ENCODE data around the gene PRADC1.

Gene PRADC1

GRCh38 chr2:73258913-73259215, 25.8 kb upstream of the PRADC1 start:
- no peak for DNase-seq (ENCODE audit: low read depth)

GRCh38 chr2:73258186-73258912, 25.3 kb upstream of the PRADC1 start:
- no peak for DNase-seq (ENCODE audit: low read depth)

GRCh38 chr2:73257425-73258125, 24.5 kb upstream of the PRADC1 start:
- DNase-seq (ENCODE audit: low read depth): no peak

GRCh38 chr2:73257021-73257420, 24.0 kb upstream of the PRADC1 start:
- no peak for DNase-seq (ENCODE audit: low read depth)

GRCh38 chr2:73256618-73256922, 23.5 kb upstream of the PRADC1 start:
- no peak for DNase-seq (ENCODE audit: low read depth)

GRCh38 chr2:73255907-73256617, 23.0 kb upstream of the PRADC1 start:
- no peak for DNase-seq (ENCODE audit: low read depth)

- DNase-seq (ENCODE audit: low read depth): no peak
Observed at GRCh38 chr2:73255007-73255644, 22.1 kb upstream of the PRADC1 start.

- no peak for DNase-seq (ENCODE audit: low read depth)
Observed at GRCh38 chr2:73254343-73255006, 21.4 kb upstream of the PRADC1 start.

GRCh38 chr2:73253901-73254300, 20.9 kb upstream of the PRADC1 start:
- no peak for DNase-seq (ENCODE audit: low read depth)

GRCh38 chr2:73253400-73253799, 20.4 kb upstream of the PRADC1 start:
- DNase-seq (ENCODE audit: low read depth): no peak

GRCh38 chr2:73252238-73253027, 19.4 kb upstream of the PRADC1 start:
- no peak for DNase-seq (ENCODE audit: low read depth)

- no peak for DNase-seq (ENCODE audit: low read depth)
Observed at GRCh38 chr2:73250872-73251846, 18.1 kb upstream of the PRADC1 start.

GRCh38 chr2:73249636-73250035, 16.6 kb upstream of the PRADC1 start:
- DNase-seq (ENCODE audit: low read depth): no peak

- no peak for DNase-seq (ENCODE audit: low read depth)
Observed at GRCh38 chr2:73246850-73247249, 13.8 kb upstream of the PRADC1 start.

- DNase-seq (ENCODE audit: low read depth): no peak
Observed at GRCh38 chr2:73244580-73244979, 11.5 kb upstream of the PRADC1 start.

- DNase-seq (ENCODE audit: low read depth): no peak
Observed at GRCh38 chr2:73243884-73244570, 11.0 kb upstream of the PRADC1 start.

GRCh38 chr2:73239776-73240175, 6.7 kb upstream of the PRADC1 start:
- no peak for DNase-seq (ENCODE audit: low read depth)

GRCh38 chr2:73238976-73239375, 5.9 kb upstream of the PRADC1 start:
- DNase-seq (ENCODE audit: low read depth): no peak

GRCh38 chr2:73238149-73238548, 5.1 kb upstream of the PRADC1 start:
- DNase-seq (ENCODE audit: low read depth): no peak

GRCh38 chr2:73237168-73237567, 4.1 kb upstream of the PRADC1 start:
- DNase-seq (ENCODE audit: low read depth): no peak

All from T follicular helper cell (primary cell).